Natural killer cell (primary cell): ENCODE data around the gene MFSD2B. TPM values are rescaled to one million over a fixed set of nuclear protein-coding genes. Genes with fewer than 3 reads are reported as not detected.

ENCODE experiments used
- ATAC-seq, 3 donors: fragments of 150-1000 bp in 2 of 3; fragments of 200-7000 bp in 1 of 3; cut with Tn5 transposase; 1 replicate in 1 of 3; 2 replicates in 2 of 3; pipeline ENCODE4 v1.10.0; 2021; ENCODE audit warnings: mild to moderate bottlenecking in 2 of 3, moderate library complexity in 2 of 3
- DNase-seq, 2 donors: peaks; one replicate each; pipeline versions ENCODE4 v3.0.0 to v3.0.0-alpha.2; 2013 to 2021; ENCODE audit warnings: mixed read lengths in 1 of 2
- H3K27ac ChIP-seq: one replicate; pipeline ENCODE4 v1.5.1; 2013; ENCODE audit warnings: mild to moderate bottlenecking, low read length
- H3K27me3 ChIP-seq: one replicate; pipeline ENCODE4 v1.6.1; 2013; ENCODE audit warnings: low read length; ENCODE audit not compliant: control insufficient read depth, insufficient read depth
- H3K36me3 ChIP-seq: one replicate; pipeline ENCODE4 v1.6.1; 2013; ENCODE audit warnings: low read length; ENCODE audit not compliant: control insufficient read depth, insufficient read depth
- H3K4me1 ChIP-seq: one replicate; pipeline ENCODE4 v1.6.1; 2013; ENCODE audit warnings: low read length; ENCODE audit not compliant: control insufficient read depth, insufficient read depth
- H3K4me3 ChIP-seq: one replicate; pipeline ENCODE4 v1.5.1; 2013; ENCODE audit warnings: low read length
- H3K9me3 ChIP-seq: one replicate; pipeline ENCODE4 v1.6.1; 2013; ENCODE audit warnings: low read length; ENCODE audit not compliant: control insufficient read depth, insufficient read depth
- H3K27ac Mint-ChIP-seq, 2 donors: one replicate each; pipeline ENCODE4 v1.8.0; 2022; ENCODE audit warnings: mild to moderate bottlenecking in 2 of 2, mixed read lengths in 2 of 2, moderate library complexity in 1 of 2
- H3K27me3 Mint-ChIP-seq, 2 donors: one replicate each; pipeline ENCODE4 v1.8.0; 2022; ENCODE audit warnings: low read depth in 2 of 2, mixed read lengths in 2 of 2
- H3K36me3 Mint-ChIP-seq: one replicate; pipeline ENCODE4 v1.8.0; 2022; ENCODE audit warnings: mixed read lengths
- H3K4me1 Mint-ChIP-seq, 2 donors: one replicate each; pipeline ENCODE4 v1.8.0; 2022; ENCODE audit warnings: mixed read lengths in 2 of 2
- H3K4me3 Mint-ChIP-seq: one replicate; pipeline ENCODE4 v1.8.0; 2022; ENCODE audit warnings: mild to moderate bottlenecking, moderate library complexity, mixed read lengths
- H3K9me3 Mint-ChIP-seq, 2 donors: one replicate each; pipeline ENCODE4 v1.8.0; 2022; ENCODE audit warnings: mixed read lengths in 2 of 2
- CTCF ChIP-seq: fragments of 200-600 bp; IDR thresholded peaks from one replicate; pipeline ENCODE4 v1.8.0; 2022; ENCODE audit warnings: antibody characterized with exemption
- WGBS: methylation state at CpG from one replicate; pipeline ENCODE4 v1.1.7; 2013; ENCODE audit warnings: missing lambda C conversion rate; ENCODE audit not compliant: insufficient coverage; 5-methylcytosine and 5-hydroxymethylcytosine counted together
- intact Hi-C: fragments of 100-400 bp; cut with micrococcal nuclease; formaldehyde crosslinking; loops from one replicate; pipeline ENCODE4 v1.14.2; 2022
- total RNA-seq, 4 donors: library from RNA; stranded (reverse); fragments of 120-200 nt in 1 of 4; gene quantifications; one replicate each; pipeline versions ENCODE4 v1.2.3 to v1.2.4, GENCODE V29; 2013 to 2022

The MFSD2B gene
- total RNA-seq, 3 donors from 2014 or later (not counting 1 experiment from before 2014, with no cell fraction given), result 0.93 to 1.1 TPM; not detected in 1

- no peak for ATAC-seq
- no peak overlapping the region for H3K4me3 Mint-ChIP-seq
- Histone ChIP-seq H3K4me1 (no peaks in the 10 kb centered on the region), H3K27me3 (no peaks in the 10 kb centered on the region), H3K27ac (no peak overlapping the region), H3K36me3 (peaks cover 1% of the 10 kb centered on the region), H3K4me3 (no peak overlapping the region), H3K9me3 (no peaks in the 10 kb centered on the region)
- H3K27me3 Mint-ChIP-seq, result peaks cover under 1 to 1% of the 10 kb centered on the region in 2 donors
- no peaks in the 10 kb centered on the region for H3K4me1 Mint-ChIP-seq
- no peak for DNase-seq
- intact Hi-C loops, result no loop called here
- no peak overlapping the region for H3K27ac Mint-ChIP-seq
- H3K36me3 Mint-ChIP-seq, result no peaks in the 10 kb centered on the region
- no peaks in the 10 kb centered on the region for H3K9me3 Mint-ChIP-seq
- whole genome bisulfite sequencing, result 89% methylated on average over 7 of the region's 8 CpGs
- no peak for TF ChIP-seq CTCF
Measured at GRCh38 chr2:24017711-24018110, 7.8 kb downstream of the MFSD2B start.

GRCh38 chr2:24018241-24018640 is 8.4 kb downstream of the MFSD2B start:
- whole genome bisulfite sequencing, result 92% methylated on average over 7 of the region's 9 CpGs
- ATAC-seq (no peak), DNase-seq (no peak)
- Mint-ChIP-seq H3K36me3 (no peaks in the 10 kb centered on the region), H3K9me3 (no peaks in the 10 kb centered on the region), H3K4me1 (no peaks in the 10 kb centered on the region), H3K27me3 (no peaks in the 10 kb centered on the region), H3K27ac (no peak overlapping the region), H3K4me3 (no peak overlapping the region)
- H3K4me1 ChIP-seq, result no peaks in the 10 kb centered on the region
- no peak for TF ChIP-seq CTCF
- no peak overlapping the region for H3K27ac ChIP-seq
- intact Hi-C loops, result no loop called here
- no peak overlapping the region for H3K4me3 ChIP-seq
- peaks cover 3% of the 10 kb centered on the region for H3K36me3 ChIP-seq
- H3K27me3 ChIP-seq, result no peaks in the 10 kb centered on the region
- no peaks in the 10 kb centered on the region for H3K9me3 ChIP-seq

GRCh38 chr2:24019729-24020128 is 9.8 kb downstream of the MFSD2B start:
- Histone ChIP-seq H3K9me3 (no peaks in the 10 kb centered on the region), H3K27me3 (no peaks in the 10 kb centered on the region), H3K4me1 (no peaks in the 10 kb centered on the region), H3K36me3 (peaks cover 3% of the 10 kb centered on the region), H3K4me3 (no peak overlapping the region), H3K27ac (no peak overlapping the region)
- no peak for TF ChIP-seq CTCF
- ATAC-seq (no peak), DNase-seq (no peak)
- H3K4me1 Mint-ChIP-seq, result peaks cover 0 to 4% of the 10 kb centered on the region in 2 donors
- no peak overlapping the region for H3K27ac Mint-ChIP-seq
- H3K36me3 Mint-ChIP-seq, result no peaks in the 10 kb centered on the region
- H3K4me3 Mint-ChIP-seq, result no peak overlapping the region
- WGBS, result 99% methylated on average over 5 of the region's 5 CpGs
- no peaks in the 10 kb centered on the region for H3K9me3 Mint-ChIP-seq
- intact Hi-C loops, result no loop called here
- H3K27me3 Mint-ChIP-seq, result no peaks in the 10 kb centered on the region

GRCh38 chr2:24020244-24020643 is 10.4 kb downstream of the MFSD2B start:
- H3K27me3 Mint-ChIP-seq, result no peaks in the 10 kb centered on the region
- no peak overlapping the region for H3K4me3 ChIP-seq
- H3K27me3 ChIP-seq, result no peaks in the 10 kb centered on the region
- no peaks in the 10 kb centered on the region for H3K9me3 Mint-ChIP-seq
- TF ChIP-seq CTCF, result no peak
- 92% methylated on average over 4 of the region's 4 CpGs for WGBS
- peaks cover 0 to 7% of the 10 kb centered on the region in 2 donors for H3K4me1 Mint-ChIP-seq
- no peak overlapping the region for H3K27ac ChIP-seq
- H3K36me3 Mint-ChIP-seq, result no peaks in the 10 kb centered on the region
- peaks cover 3% of the 10 kb centered on the region for H3K36me3 ChIP-seq
- DNase-seq, result no peak
- intact Hi-C loops, result no loop called here
- no peaks in the 10 kb centered on the region for H3K4me1 ChIP-seq
- no peak overlapping the region for H3K4me3 Mint-ChIP-seq
- ATAC-seq, result no peak
- no peaks in the 10 kb centered on the region for H3K9me3 ChIP-seq
- no peak overlapping the region for H3K27ac Mint-ChIP-seq
